GM18907 (cell line): Measurements from ENCODE around the gene DENND2A.
"Not testable (repeated sequence)": the region's sequence is repeated elsewhere in the genome, so short reads cannot be mapped to it uniquely, and the experiment has no call there.

Source experiments
- ATAC-seq: cut with Tn5 transposase; IDR thresholded peaks from one replicate; pipeline ENCODE4 v1.9.1; 2021; ENCODE audit warnings: mild to moderate bottlenecking, moderate library complexity; ENCODE audit not compliant: unreplicated experiment

The DENND2A gene, protein sequence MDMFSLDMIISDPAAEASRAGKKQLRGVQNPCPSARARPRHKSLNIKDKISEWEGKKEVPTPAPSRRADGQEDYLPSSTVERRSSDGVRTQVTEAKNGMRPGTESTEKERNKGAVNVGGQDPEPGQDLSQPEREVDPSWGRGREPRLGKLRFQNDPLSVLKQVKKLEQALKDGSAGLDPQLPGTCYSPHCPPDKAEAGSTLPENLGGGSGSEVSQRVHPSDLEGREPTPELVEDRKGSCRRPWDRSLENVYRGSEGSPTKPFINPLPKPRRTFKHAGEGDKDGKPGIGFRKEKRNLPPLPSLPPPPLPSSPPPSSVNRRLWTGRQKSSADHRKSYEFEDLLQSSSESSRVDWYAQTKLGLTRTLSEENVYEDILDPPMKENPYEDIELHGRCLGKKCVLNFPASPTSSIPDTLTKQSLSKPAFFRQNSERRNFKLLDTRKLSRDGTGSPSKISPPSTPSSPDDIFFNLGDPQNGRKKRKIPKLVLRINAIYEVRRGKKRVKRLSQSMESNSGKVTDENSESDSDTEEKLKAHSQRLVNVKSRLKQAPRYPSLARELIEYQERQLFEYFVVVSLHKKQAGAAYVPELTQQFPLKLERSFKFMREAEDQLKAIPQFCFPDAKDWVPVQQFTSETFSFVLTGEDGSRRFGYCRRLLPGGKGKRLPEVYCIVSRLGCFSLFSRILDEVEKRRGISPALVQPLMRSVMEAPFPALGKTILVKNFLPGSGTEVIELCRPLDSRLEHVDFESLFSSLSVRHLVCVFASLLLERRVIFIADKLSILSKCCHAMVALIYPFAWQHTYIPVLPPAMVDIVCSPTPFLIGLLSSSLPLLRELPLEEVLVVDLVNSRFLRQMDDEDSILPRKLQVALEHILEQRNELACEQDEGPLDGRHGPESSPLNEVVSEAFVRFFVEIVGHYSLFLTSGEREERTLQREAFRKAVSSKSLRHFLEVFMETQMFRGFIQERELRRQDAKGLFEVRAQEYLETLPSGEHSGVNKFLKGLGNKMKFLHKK

DNA sequence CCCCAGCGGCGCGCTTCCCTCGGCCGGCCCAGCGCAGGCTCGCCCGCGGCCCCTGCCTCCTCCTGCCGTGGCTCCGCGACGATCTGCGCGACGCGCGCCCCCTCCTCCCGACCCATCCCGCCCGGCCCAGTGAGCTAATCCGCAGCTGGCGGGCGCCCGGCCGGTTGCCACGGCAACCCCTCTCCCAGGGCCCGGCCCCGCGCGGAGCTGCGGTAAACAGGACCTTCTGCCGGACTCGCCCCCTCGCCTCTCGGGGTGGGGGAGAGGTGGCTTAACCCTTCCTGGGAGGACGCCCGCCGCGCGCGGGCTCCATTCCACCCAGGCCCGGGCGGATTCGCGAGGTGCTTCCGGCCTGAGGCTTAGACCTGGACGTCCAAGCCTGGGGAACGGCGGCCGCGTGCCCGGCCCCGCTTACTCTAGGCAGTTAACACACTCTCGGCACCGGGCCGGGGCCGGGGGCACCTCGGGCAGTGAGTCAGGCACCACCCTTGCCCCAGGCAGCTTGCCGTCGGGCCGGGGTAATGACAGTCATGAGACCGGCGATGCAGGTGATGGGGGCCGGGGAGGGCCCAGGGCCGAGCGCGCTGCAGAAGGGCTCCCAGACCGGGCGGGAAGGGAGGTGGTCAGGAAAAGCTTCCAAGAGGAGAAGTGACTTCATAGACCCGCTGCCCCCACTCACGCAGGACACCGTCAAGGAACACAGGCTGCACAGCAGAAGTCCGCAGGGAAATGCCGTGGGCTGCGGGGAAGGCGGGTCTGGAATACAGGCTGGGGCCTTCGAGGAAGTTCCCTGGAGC, at the start of gene DENND2A:
Gene DENND2A, minus strand, starts transcription at position 87 of the 797 bp plus-strand sequence. CDS start 38,416 bp downstream, outside the sequence.
- no peak for ATAC-seq

DNA sequence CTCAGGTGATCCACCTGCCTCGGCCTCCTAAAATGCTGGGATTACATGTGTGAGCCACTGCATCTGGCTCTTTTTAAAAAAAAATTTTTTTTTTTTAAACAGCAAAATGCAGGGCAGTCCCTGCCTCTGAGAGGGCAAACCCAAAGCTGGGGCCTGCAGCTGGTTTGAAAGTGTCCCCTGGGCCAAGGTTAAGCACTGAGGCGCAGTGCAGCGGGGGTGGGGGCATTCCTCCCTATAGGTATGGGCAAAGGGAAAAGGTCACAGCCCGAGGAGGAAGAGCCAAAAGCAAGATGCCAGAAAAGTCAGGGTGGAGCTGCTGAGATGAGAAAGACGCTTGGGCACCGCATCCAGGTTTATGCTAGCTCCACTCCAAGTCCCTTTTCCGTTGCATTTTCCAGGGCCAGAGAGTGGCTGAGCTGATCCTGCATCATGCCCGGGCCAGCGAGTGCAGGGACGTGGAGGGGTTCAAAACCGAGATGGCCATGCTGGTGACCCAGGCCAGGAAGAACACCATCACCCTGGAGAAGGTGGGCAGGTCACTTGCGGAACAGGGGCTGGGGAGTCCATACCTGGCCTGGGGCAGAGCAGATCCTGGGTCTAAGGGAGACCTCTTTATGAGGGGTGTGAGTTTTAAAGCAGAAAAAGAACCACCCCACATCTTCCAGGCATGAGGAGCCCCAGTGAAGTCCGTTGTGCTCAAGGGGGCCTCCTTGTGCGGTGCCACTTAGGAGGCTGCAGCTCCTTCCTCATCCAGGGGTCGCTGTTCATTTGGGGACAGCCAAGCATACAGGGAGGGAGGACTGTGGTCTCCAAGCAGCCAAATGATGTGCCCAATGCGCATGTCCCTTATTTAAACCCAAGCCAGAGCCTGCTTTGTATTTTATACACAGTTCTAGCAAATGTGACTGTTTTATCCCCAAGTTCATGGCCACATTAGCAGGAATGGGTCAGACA, 48.9 kb upstream of the DENND2A start:
- no peak for ATAC-seq

DNA sequence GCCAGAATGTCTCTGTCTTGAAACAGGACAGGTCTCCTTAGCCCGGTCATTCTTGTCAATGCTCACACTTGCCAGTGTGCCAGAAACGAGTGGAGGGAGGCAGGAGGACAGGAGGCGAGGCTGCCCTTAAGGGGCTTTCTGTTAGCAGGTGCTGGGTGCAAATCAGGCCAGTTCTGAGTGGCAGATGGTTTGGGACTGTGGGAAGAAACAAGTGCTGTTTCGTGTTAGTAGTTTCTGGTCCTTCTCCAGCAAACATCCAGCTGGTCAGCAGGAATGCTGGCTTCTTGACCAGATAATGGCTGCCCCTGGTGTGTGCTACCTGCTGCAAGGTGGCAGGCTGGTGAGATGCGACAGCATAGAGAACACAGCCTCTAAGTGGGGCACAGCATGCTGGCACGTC, 47.7 kb upstream of the DENND2A start:
- ATAC-seq, result no peak

DNA sequence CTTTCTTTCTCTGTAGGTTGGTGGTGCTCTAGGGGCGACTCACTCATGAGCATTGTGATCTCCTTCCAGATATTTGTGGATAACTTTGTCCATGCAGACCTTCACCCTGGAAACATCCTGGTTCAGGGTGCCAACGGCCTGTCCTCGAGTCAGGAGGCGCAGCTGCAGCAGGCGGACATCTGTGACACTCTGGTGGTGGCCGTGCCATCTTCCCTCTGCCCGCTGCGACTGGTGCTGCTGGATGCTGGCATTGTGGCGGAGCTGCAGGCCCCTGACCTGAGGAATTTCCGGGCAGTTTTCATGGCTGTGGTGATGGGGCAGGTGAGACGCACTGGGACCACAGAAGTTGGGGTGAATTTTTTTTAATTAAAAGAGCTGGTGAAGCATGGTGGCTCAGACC, 46.3 kb upstream of the DENND2A start:
- ATAC-seq, result no peak

DNA sequence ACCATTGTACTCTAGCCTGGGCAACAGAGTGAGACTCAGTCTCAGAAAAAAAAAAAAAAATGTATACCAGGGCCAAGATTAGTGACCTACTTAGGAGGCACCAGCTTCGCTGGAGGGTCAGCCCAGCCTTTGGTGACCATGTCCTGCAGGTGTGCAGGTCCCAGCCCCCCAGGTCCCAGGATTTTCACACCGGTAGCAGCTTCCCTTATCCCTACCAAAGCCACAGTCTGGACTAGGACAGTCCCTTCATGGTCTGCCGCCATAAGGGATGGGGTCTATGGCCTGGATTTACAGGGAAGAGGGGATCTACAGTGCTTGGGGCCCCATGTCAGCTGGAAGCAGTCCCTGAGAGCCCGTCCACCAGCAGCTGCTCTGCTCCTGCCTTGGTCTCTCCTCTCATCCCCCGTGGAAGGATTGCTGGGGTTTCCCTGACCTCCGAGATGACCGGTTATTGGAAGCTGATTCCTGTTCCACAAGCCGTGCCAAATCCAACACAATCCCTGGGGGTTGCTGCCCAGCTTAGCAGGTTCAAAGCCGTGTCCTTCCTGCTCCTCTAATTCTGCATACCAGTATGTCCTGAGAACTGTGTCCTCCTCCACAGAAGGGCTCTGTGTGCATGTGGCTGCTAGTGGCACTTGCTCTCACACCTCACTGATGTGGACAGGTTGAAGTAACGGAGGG, 44.9 kb upstream of the DENND2A start:
- ATAC-seq, result no peak

DNA sequence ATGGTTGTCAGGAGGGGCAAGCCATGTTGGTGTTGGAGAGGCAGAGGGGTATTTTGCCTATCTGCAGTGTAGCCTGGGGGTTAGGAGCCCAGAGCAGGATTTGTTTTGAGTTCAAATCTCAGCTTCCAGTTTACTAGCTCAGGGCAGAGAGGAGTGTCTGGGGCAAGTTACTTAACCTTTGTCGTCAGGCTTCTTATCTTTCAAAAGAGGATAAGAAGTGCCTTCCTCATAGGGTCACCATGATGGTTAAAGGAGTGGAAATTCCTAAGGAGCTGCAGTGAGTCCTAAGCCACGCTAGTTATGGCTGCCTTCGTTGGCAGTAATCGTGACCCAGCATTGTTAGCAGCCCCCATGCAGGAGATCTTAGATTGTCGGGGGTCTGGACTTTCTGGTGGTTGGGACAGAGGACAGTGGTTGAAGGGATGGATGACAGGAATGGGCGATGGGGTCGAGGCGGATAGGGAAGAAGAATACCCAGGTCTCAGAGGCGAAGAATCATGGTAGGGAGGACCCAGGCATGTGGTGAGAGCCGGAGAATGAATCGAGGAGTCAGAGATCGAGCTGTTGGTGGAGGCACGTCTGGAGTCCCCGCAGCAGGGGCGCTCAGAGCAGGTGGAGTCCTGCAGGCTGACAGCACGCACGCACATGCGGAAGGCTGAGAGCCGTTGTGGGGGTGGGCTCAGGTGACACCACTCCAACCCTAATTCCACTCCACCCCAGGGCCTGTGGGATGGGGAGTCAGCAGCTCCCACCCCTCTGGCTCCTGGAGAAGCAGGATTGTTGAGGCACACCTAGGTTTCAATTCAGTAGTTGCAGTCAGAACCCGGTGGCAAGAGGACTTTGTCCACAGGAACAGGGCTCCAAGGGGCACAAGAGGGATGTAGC, 43.7 kb upstream of the DENND2A start:
- ATAC-seq, result no peak

DNA sequence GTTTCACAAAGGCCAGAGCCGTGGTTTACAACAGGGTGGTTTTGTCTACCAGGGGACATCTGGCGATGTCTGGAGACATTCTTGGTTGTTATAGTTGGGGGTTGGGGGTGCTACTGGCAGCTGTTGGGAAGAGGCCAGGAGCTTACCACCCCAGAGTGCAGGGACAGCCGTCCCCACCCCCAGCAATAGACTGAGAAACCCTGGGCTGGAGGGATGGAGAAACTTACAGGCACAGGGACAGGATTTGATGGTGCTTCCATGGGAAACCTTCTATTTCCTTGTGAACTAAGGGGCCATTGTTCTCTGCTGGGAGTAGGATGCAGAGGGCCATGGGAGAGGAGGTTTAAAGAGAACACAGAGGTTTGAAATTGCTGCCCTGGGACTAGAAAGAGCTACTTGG, 43.0 kb upstream of the DENND2A start:
- no peak for ATAC-seq

DNA sequence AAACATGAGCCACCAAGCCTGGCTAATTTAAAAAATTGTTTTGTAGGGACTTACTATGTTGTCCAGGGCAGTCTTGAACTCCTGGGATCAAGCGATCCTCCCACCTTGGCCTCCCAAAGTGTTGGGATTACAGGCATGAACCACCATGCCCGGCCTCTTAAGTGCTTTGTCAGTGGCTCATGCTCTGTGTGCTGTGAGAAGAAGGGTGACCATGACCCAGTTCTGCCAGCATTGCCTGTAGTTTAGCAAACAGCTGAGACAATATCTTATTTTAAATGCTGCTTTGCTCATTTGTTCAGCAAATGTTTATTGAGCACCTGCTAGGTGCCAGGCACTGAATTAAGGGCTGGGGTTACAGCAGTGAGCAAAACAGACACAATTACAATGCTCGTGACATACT, 41.2 kb upstream of the DENND2A start:
- no peak for ATAC-seq

DNA sequence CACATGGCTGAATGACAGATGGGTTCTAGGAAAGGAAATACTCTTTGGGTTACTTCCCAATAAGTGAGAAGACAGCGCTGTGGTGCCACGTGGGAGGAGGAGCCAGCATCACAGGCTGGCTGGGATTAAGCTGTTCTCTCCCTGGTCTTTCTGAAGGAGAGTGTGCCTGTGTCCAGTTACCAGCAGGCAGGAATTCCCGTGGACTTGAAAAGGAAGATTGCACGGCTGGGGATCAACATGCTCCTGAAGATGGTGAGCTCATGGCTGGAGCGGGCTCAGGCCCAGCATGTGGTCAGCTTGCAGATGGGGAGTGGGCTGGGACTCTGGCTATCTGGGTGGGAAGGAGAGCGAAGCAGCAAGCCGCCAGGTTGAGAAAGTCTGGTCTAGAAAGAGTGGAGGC, 40.3 kb upstream of the DENND2A start:
- no peak for ATAC-seq

DNA sequence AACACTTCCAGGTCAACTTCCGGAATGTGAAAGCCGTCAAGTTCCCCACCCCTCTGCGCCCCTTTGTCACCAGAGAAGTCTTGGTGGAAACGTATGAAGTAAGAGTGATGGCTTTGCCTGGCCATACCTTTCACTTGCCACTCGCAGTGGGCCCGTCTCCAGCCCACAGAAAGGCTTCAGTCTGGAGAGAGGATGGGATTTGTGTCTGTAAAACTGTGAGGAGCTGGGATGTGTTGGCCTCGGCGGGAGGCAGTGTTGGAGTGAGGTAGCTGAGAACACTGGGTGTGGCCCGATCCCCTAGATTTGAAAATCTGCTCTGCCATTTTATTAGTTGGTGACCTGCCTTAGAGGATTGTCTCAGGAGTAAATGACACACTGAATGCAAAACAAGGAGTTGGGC, 38.6 kb upstream of the DENND2A start:
- no peak for ATAC-seq

DNA sequence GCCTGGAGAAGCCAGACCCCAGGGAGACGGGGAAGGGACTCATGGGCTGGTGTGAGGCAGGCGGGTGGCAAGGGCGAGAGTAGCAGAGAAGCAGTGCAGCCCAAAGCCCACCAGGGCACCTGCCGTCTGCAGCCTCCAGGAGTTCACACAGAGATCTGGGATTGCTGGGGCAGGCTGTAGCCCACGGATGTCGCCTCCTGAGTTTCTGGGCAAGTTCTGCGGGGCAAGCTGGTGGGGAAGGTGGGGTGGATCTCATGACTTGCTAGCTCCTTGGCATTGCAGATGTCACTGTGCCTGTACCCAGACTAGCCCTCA, 38.2 kb upstream of the DENND2A start:
- ATAC-seq, result no peak

DNA sequence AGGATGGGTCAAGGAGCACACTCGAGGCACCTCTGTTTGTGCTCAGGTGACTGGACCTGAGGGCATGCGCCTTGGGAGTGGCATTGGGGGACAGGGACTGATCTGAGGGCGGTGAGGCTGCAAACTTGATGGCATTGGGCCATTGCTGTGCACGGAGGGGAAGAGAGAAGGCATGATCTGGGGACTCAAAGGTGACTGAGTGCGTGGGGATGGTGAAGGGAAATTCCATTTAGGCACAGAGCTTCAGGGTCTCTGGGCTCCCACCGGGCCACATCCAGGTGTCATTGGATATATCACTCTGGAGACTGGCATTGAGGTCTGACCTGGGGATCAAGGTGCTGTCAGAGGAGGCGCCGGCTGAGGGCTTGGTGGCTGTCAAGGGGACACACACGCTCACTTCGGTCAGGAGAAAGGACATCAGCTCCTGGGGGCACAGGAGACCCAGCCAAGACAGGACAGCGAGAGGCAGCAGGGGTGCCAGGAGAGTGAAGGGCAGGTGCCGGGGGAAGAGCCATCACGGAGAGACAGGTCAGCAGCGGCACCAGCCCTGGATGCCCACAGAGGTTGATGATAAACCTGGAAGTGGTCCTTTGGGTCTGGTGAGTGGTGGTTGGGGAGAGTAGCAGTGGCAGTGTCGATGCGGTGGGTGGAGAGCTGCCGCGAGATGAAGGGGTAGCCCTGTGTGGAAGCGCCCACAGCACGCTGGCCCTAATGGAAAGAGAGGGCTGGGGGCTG, 37.6 kb upstream of the DENND2A start:
- no peak for ATAC-seq

DNA sequence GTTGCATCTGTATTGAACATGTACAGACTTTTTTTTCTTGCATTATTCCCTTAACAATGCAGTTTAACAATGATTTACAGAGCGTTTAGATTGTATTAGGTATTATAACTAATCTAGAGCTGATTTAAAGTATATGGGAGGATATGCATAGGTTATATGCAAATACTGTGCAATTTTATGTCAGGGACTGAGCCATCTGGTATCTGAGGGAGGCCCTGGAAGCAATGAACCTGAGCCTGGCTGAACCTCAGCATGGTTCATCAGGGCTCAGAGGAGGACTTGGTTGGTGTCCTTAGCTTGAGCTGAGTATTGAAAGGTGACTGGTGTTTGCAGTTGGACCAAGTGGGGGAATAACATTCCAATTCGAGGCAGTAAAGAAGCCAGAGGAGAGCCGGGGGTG, 36.9 kb upstream of the DENND2A start:
- ATAC-seq, result no peak

DNA sequence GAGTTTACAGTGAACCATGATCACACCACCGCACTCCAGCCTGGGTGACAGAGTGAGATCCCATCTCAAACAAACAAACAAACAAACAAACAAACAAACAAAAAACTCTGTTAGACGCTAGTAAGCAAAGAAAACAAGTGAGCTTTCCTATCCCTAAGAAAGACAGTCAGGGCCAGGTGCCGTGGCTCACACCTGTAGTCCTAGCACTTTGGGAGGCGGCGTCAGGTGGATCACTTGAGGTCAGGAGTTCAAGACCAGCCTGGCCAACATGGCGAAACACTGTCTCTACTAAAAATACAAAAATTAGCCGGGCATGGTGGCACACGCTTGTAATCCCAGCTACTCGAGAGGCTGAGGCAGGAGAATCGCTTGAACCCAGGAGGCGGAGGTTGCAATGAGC, 36.3 kb upstream of the DENND2A start:
- ATAC-seq, result not testable (repeated sequence)

DNA sequence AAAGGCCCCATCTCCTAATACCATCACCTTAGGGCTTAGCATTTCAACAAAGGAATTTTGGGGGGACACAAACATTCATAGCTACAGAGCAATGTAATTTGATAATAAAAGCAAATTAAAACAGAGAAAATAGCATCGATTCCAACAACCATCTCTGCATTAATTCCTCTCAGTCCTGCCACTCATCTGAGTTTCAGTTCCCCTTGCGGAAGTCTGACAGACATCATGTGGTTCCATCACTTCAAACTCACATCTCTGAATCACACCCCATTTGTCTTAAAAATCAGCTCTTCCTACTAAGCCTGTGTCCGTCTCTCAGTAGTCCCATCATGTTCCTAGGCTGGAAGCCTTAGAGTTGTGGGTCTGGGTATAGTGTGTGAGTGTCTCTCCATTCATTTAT, 35.7 kb upstream of the DENND2A start:
- peak; percentile 50 for ATAC-seq

DNA sequence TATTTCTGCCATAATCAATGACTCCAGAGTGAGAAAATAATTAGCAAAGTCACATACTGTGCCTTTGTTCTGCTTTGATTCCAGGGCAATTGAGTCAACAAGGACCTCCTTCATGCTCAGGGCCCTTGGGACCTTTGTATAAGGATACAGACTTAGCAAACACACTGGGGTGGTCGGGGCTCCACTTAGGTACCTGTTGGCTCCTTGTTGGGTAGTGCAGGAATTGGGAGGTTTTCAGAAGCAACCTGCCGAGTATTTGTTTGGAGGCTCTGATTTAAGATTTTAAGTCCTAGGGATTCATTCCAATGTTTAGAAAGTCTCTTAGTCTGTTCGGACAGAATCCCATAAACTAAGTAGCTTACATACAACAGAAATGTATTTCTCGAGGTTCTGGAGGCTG, 35.1 kb upstream of the DENND2A start:
- no peak for ATAC-seq

DNA sequence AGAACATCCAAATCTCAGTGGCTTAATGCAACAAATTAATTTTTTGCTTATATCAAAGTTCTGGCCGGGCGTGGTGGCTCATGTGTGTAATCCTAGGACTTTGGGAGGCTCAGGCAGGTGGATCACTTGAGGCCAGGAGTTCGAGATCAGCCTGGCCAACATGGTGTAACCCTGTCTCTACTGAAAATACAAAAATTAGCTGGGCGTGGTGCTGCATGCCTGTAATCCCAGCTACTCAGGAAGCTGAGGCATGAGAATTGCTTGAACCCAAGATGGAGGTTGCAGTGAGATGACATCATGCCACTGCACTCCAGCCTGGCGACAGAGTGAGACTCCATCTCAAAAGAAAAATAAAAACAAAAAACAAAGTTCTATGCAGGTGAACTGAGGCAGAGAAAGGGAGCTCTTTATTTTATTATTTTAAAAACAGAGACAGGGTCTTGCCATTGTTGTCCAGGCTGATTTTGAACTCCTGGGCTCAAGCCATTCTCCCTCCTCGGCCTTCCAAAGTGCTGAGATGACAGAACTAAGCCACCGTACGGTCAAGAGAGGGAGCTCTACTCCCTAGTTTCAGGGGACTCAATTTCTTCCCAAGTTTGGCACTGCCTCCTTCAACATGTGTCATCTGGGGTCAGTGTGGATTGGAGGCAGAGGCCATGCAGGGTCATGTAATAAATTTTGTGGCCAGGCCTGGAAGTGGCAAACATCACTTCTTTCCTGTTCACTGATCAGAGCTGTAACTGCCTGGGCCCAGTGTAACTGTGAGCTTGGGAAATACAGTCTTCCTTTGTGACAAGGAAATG, 34.5 kb upstream of the DENND2A start:
- ATAC-seq, result no peak
